GM21717 (cell line): Measurements from ENCODE around the gene NDUFS7.

ENCODE experiments used
- ATAC-seq: cut with Tn5 transposase; IDR thresholded peaks from one replicate; pipeline ENCODE4 v1.9.1; 2021; ENCODE audit warnings: mild to moderate bottlenecking, moderate library complexity; ENCODE audit not compliant: unreplicated experiment

Gene NDUFS7

GRCh38 chr19:1399745-1400144 is 16.0 kb downstream of the NDUFS7 start:
- no peak for ATAC-seq

GRCh38 chr19:1400281-1401137 is 16.8 kb downstream of the NDUFS7 start:
- no peak for ATAC-seq

GRCh38 chr19:1401138-1401888 is 17.6 kb downstream of the NDUFS7 start, which contains the start of gene GAMT:
GAMT (minus strand) TSS chr19:1401542; CDS start chr19:1401476, 66 bp downstream.
- ATAC-seq = no peak

GRCh38 chr19:1401889-1402217 is 18.1 kb downstream of the NDUFS7 start:
- no peak for ATAC-seq

GRCh38 chr19:1402411-1403070 is 18.8 kb downstream of the NDUFS7 start:
- ATAC-seq = no peak

GRCh38 chr19:1406774-1407527 is 23.2 kb downstream of the NDUFS7 start:
- peak; percentile 48 for ATAC-seq

- ATAC-seq = peak; percentile 22
These were observed 24.0 kb downstream of the NDUFS7 start, which contains the start of gene DAZAP1 for GRCh38 chr19:1407528-1408299. DAZAP1 (plus strand) TSS chr19:1407586; CDS start chr19:1407774, 188 bp downstream.

GRCh38 chr19:1408300-1409203 is 24.8 kb downstream of the NDUFS7 start:
- ATAC-seq = no peak

GRCh38 chr19:1409204-1410005 is 25.7 kb downstream of the NDUFS7 start:
- no peak for ATAC-seq

- ATAC-seq = no peak
These were observed 26.6 kb downstream of the NDUFS7 start for GRCh38 chr19:1410136-1410786.

- no peak for ATAC-seq
These were observed 27.1 kb downstream of the NDUFS7 start for GRCh38 chr19:1410789-1411188.

- ATAC-seq = no peak
These were observed 27.8 kb downstream of the NDUFS7 start for GRCh38 chr19:1411255-1412191.

GRCh38 chr19:1412323-1412923 is 28.7 kb downstream of the NDUFS7 start:
- ATAC-seq = no peak

GRCh38 chr19:1412995-1413800 is 29.5 kb downstream of the NDUFS7 start:
- ATAC-seq = no peak
